B cell (primary cell): ENCODE results near the gene CEP43. TPM values are rescaled to one million over a fixed set of nuclear protein-coding genes. Genes with fewer than 3 reads are reported as not detected.

Experiments used
- ATAC-seq: fragments of 200-7000 bp; cut with Tn5 transposase; one replicate; pipeline ENCODE4 v1.10.0; 2021; ENCODE audit warnings: low read depth, mild to moderate bottlenecking, moderate number of reproducible peaks, moderate library complexity
- CTCF ChIA-PET: fragments of 350-600 bp; sonication (Branson Sonifier 250); formaldehyde crosslinking; loops from one replicate; lab custom pipeline; 2021; ENCODE audit warnings: antibody characterized with exemption, inconsistent platforms; lab: Charles Lee
- POLR2A ChIA-PET: fragments of 350-600 bp; sonication (Branson Sonifier 250); formaldehyde crosslinking; loops from one replicate; lab custom pipeline; 2021; ENCODE audit warnings: antibody characterized with exemption; lab: Charles Lee
- DNase-seq: peaks from one replicate; pipeline ENCODE4 v3.0.0; 2013
- H2AFZ ChIP-seq: 2 replicates; pipeline ENCODE4 v1.6.1; 2012; ENCODE audit warnings: mild to moderate bottlenecking, low read depth, low read length; ENCODE audit not compliant: insufficient read depth, poor library complexity, severe bottlenecking
- H3K27ac ChIP-seq, 2 donors: 1 replicate in 1 of 2; 2 replicates in 1 of 2; pipeline ENCODE4 v1.5.1; 2012 to 2013; ENCODE audit warnings: low read length in 2 of 2, mild to moderate bottlenecking in 2 of 2, moderate library complexity in 1 of 2
- H3K27me3 ChIP-seq, 4 experiments: fragments of 200-600 bp in 1 of 4; sonication (generic) in 1 of 4; replicated peaks in 1 of 4; 1 replicate in 2 of 4; 2 replicates in 2 of 4; pipeline versions ENCODE4 v1.6.1 to v1.7.0; 2013 to 2016; ENCODE audit warnings: low read length in 3 of 4, mild to moderate bottlenecking in 2 of 4, mixed read lengths in 1 of 4, moderate library complexity in 1 of 4; ENCODE audit not compliant: insufficient read depth in 4 of 4, control insufficient read depth in 3 of 4; ENCODE audit errors: control extremely low read depth in 1 of 4
- H3K36me3 ChIP-seq, 2 experiments: replicated peaks in 1 of 2; 1 replicate in 1 of 2; 2 replicates in 1 of 2; pipeline versions ENCODE4 v1.6.1 to v1.7.1; 2013; ENCODE audit warnings: low read length in 1 of 2; ENCODE audit not compliant: insufficient read depth in 2 of 2, control insufficient read depth in 1 of 2; ENCODE audit errors: control extremely low read depth in 1 of 2, extremely low read depth in 1 of 2
- H3K4me1 ChIP-seq, 2 donors: fragments of 200-600 bp in 1 of 2; sonication (generic) in 1 of 2; 1 replicate in 1 of 2; 2 replicates in 1 of 2; pipeline versions ENCODE4 v1.5.1 to v1.6.1; 2013 to 2017; ENCODE audit warnings: low read length in 2 of 2; ENCODE audit not compliant: control insufficient read depth in 2 of 2, insufficient read depth in 2 of 2
- H3K4me2 ChIP-seq: replicated peaks from 2 replicates; pipeline ENCODE3; 2012; ENCODE audit warnings: mild to moderate bottlenecking, low read depth, low read length; ENCODE audit not compliant: poor library complexity, severe bottlenecking
- H3K4me3 ChIP-seq, 5 experiments: fragments of 200-600 bp in 1 of 5; sonication (generic) in 1 of 5; 1 replicate in 3 of 5; 2 replicates in 2 of 5; pipeline versions ENCODE4 v1.5.1 to v1.7.0; 2011 to 2016; ENCODE audit warnings: low read length in 4 of 5, mild to moderate bottlenecking in 4 of 5, low read depth in 2 of 5, control low read depth in 1 of 5, moderate library complexity in 1 of 5; ENCODE audit not compliant: insufficient read depth in 1 of 5; ENCODE audit errors: control extremely low read depth in 1 of 5, extremely low read depth in 1 of 5
- H3K79me2 ChIP-seq: fragments of 200-600 bp; sonication (generic); one replicate; pipeline ENCODE4 v1.6.0; 2016; ENCODE audit warnings: low read length; ENCODE audit not compliant: control insufficient read depth, insufficient read depth
- H3K9ac ChIP-seq: fragments of 200-600 bp; sonication (generic); 2 replicates; pipeline ENCODE4 v1.6.1; 2017; ENCODE audit warnings: mild to moderate bottlenecking, low read length, moderate library complexity
- H3K9me3 ChIP-seq, 3 donors: one replicate each; pipeline versions ENCODE4 v1.6.1 to v1.7.1; 2013; ENCODE audit warnings: low read length in 2 of 3; ENCODE audit not compliant: control insufficient read depth in 2 of 3, insufficient read depth in 1 of 3; ENCODE audit errors: control extremely low read depth in 1 of 3
- H4K20me1 ChIP-seq: 2 replicates; pipeline ENCODE4 v1.6.0; 2012; ENCODE audit warnings: mild to moderate bottlenecking, low read length; ENCODE audit not compliant: insufficient read depth, control insufficient read depth, poor library complexity, severe bottlenecking
- H3K27ac Mint-ChIP-seq: one replicate; pipeline ENCODE4 v1.8.0; 2021; ENCODE audit warnings: mixed read lengths
- H3K27me3 Mint-ChIP-seq: one replicate; pipeline ENCODE4 v1.8.0; 2021; ENCODE audit warnings: mixed read lengths
- H3K4me1 Mint-ChIP-seq: one replicate; pipeline ENCODE4 v1.8.0; 2021; ENCODE audit warnings: mixed read lengths
- H3K4me3 Mint-ChIP-seq: one replicate; pipeline ENCODE4 v1.8.0; 2021; ENCODE audit warnings: mixed read lengths
- H3K9me3 Mint-ChIP-seq: one replicate; pipeline ENCODE4 v1.8.0; 2022; ENCODE audit warnings: mixed read lengths; ENCODE audit not compliant: insufficient read depth
- EZH2 ChIP-seq: IDR thresholded peaks from 2 replicates; pipeline ENCODE4 v1.6.1; 2012; ENCODE audit warnings: borderline replicate concordance, low read depth, mild to moderate bottlenecking, moderate library complexity, low read length; ENCODE audit not compliant: insufficient read depth, poor library complexity, severe bottlenecking
- WGBS: methylation state at CpG from one replicate; pipeline ENCODE4 v1.1.5; 2013; ENCODE audit warnings: missing lambda C conversion rate; ENCODE audit not compliant: insufficient coverage; 5-methylcytosine and 5-hydroxymethylcytosine counted together
- intact Hi-C: fragments of 100-400 bp; cut with micrococcal nuclease; formaldehyde crosslinking; loops from one replicate; pipeline ENCODE4 v1.10.0; 2022
- polyA plus RNA-seq: library from polyadenylated mRNA; depleted of rRNA; stranded (reverse); fragments of >200 nt; gene quantifications from 2 replicates; pipeline ENCODE4 v1.2.3, GENCODE V29; 2012
- total RNA-seq, 2 donors: library from RNA; stranded (reverse); fragments of 120-200 nt in 1 of 2; gene quantifications; 1 replicate in 1 of 2; 2 replicates in 1 of 2; pipeline versions ENCODE4 v1.2.3 to v1.2.4, GENCODE V29; 2013 to 2022
- TF ChIP-seq, protein P1 (sequence below): fragments of 200-600 bp; IDR thresholded peaks from one replicate; pipeline ENCODE4 v1.8.0; 2022; ENCODE audit warnings: antibody characterized with exemption, mild to moderate bottlenecking

The CEP43 gene
- total and polyA plus RNA-seq, 2 donors (not counting 1 experiment from before 2014, with no cell fraction given): 10.1 to 39.7 TPM

DNA sequence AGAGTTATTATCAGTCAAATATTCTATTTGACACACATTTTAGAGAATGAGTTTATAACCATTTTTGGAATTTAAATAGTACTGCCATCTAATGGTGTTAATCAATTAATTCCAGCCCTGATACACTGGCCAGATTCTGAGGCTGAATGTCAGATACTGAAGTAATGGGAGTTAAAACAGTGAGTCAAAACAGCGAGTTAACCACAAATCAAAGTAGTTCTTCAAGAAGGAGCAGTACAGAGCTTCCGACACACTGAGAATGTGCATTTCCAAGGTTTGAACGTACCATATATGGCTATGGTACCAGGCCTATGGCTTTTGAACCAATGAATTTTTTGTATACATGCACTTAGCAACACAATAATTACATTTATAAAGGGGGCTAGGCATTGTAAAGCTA lies 11.3 kb upstream of the CEP43 start:
- Histone ChIP-seq H3K79me2 (peaks cover 31% of the 10 kb centered on the region), H2AFZ (no peak overlapping the region), H3K9me3 (no peaks in the 10 kb centered on the region), H3K27me3 (no peaks in the 10 kb centered on the region), H3K27ac (no peak overlapping the region), H3K4me2 (no peak overlapping the region), H3K4me3 (no peak overlapping the region), H4K20me1 (no peaks in the 10 kb centered on the region), H3K9ac (no peak overlapping the region), H3K36me3 (no peaks in the 10 kb centered on the region), H3K4me1 (no peaks in the 10 kb centered on the region)
- no peak for TF ChIP-seq EZH2
- TF ChIP-seq, protein P1, sequence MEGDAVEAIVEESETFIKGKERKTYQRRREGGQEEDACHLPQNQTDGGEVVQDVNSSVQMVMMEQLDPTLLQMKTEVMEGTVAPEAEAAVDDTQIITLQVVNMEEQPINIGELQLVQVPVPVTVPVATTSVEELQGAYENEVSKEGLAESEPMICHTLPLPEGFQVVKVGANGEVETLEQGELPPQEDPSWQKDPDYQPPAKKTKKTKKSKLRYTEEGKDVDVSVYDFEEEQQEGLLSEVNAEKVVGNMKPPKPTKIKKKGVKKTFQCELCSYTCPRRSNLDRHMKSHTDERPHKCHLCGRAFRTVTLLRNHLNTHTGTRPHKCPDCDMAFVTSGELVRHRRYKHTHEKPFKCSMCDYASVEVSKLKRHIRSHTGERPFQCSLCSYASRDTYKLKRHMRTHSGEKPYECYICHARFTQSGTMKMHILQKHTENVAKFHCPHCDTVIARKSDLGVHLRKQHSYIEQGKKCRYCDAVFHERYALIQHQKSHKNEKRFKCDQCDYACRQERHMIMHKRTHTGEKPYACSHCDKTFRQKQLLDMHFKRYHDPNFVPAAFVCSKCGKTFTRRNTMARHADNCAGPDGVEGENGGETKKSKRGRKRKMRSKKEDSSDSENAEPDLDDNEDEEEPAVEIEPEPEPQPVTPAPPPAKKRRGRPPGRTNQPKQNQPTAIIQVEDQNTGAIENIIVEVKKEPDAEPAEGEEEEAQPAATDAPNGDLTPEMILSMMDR: no peak
- Mint-ChIP-seq H3K9me3 (no peaks in the 10 kb centered on the region), H3K27me3 (no peaks in the 10 kb centered on the region), H3K4me3 (no peak overlapping the region), H3K4me1 (peaks cover 7% of the 10 kb centered on the region), H3K27ac (no peak overlapping the region)
- DNase-seq: no peak
- WGBS: 90% methylated on average over 2 of the region's 3 CpGs
- CTCF ChIA-PET: interaction anchor here (1.1 to 8.7 kb wide), 22 partner anchors 12 to 531 kb away, joined by 3 to 130 read pairs (median 12); partner anchors contain the start of genes CEP43 and RNASET2
- POLR2A ChIA-PET: interaction anchor here (1.3 kb wide), 1 partner anchor 31 kb away, joined by 4 read pairs; the partner anchor contains the start of gene RNASET2
- intact Hi-C loops: loop anchor here (5.0 kb wide), 1 partner anchor 299 kb away; no protein-coding TSS in a partner anchor
- ATAC-seq: no peak

DNA sequence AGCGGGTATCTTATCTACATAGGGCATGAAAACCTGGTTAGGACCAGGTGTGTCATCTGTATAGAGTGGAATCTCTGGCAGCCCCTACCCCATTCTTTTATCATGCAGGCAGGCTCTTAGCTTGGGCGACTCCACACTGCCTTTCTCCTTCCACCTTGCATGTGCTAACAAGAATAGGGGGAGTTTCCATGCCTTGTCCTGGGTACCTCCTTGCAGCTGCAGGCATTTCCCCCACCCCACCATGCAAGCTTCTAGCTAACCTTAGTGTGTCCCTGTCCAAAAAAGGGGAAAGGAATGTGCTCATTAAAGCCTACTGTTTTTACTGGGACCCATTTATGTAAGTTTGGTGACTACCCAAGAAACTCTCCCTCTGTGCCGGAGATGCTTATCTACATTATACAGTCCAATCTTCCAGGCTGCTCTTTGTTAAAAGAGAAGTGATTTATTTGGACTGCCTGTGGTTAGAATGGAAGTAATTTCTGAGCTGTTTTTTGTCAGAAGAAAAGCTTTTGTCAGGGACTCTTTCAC lies 10.5 kb upstream of the CEP43 start:
- no peaks in the 10 kb centered on the region for H3K4me1 ChIP-seq
- no peak overlapping the region for H3K4me3 ChIP-seq
- CTCF ChIA-PET: interaction anchor here (0.9 to 8.7 kb wide), 40 partner anchors 10 to 532 kb away, joined by 3 to 130 read pairs (median 6); partner anchors contain the start of genes CEP43 and RNASET2
- H3K9ac ChIP-seq: no peak overlapping the region
- POLR2A ChIA-PET: interaction anchor here (1.3 kb wide), 2 partner anchors 32 to 126 kb away, joined by 3 to 4 read pairs; partner anchors contain the start of gene RNASET2
- Mint-ChIP-seq H3K27me3 (no peaks in the 10 kb centered on the region), H3K27ac (no peak overlapping the region), H3K9me3 (no peaks in the 10 kb centered on the region), H3K4me3 (no peak overlapping the region), H3K4me1 (peaks cover 7% of the 10 kb centered on the region)
- no peak for DNase-seq
- no peak for ATAC-seq
- H2AFZ ChIP-seq: no peak overlapping the region
- H4K20me1 ChIP-seq: no peaks in the 10 kb centered on the region
- 100% methylated on average over 1 of the region's 3 CpGs for WGBS
- TF ChIP-seq EZH2: no peak
- TF ChIP-seq, protein P1: no peak
- H3K27ac ChIP-seq: no peak overlapping the region
- H3K79me2 ChIP-seq: peaks cover 35% of the 10 kb centered on the region
- H3K36me3 ChIP-seq: no peaks in the 10 kb centered on the region
- no peaks in the 10 kb centered on the region for H3K27me3 ChIP-seq
- H3K4me2 ChIP-seq: no peak overlapping the region
- H3K9me3 ChIP-seq: no peaks in the 10 kb centered on the region
- intact Hi-C loops: loop anchor here (1.0 to 5.0 kb wide), 5 partner anchors 37 to 299 kb away; no protein-coding TSS in a partner anchor
